Prostate gland (tissue), 2 donors: ENCODE data around the gene DHCR7. TPM values are rescaled to one million over a fixed set of nuclear protein-coding genes. Genes with fewer than 3 reads are reported as not detected.

Experiments
- DNase-seq: peaks from one replicate; pipeline ENCODE4 v3.0.0-alpha.2; 2019; ENCODE audit warnings: low spot score
- H3K27ac ChIP-seq, 2 donors: fragments of 200-600 bp; sonication (generic); 2 replicates each; pipeline ENCODE4 v1.5.1; 2017 to 2019
- H3K27me3 ChIP-seq: fragments of 200-600 bp; sonication (generic); replicated peaks from 2 replicates; pipeline ENCODE4 v1.5.1; 2019; ENCODE audit not compliant: insufficient read depth
- H3K36me3 ChIP-seq, 2 donors: fragments of 200-600 bp; sonication (generic); 1 replicate in 1 of 2; 2 replicates in 1 of 2; pipeline versions ENCODE4 v1.5.1 to v1.8.1; 2017 to 2019
- H3K4me1 ChIP-seq: fragments of 200-600 bp; sonication (generic); replicated peaks from 2 replicates; pipeline ENCODE4 v1.5.1; 2019
- H3K4me3 ChIP-seq, 2 donors: fragments of 200-600 bp; sonication (generic); 2 replicates each; pipeline ENCODE4 v1.5.1; 2017 to 2019
- H3K9me3 ChIP-seq: fragments of 200-600 bp; sonication (generic); 2 replicates; pipeline ENCODE4 v1.5.1; 2017
- POLR2A ChIP-seq: fragments of 450-650 bp; IDR thresholded peaks from one replicate; pipeline ENCODE4 v1.6.1; 2016; ENCODE audit warnings: antibody characterized with exemption, mild to moderate bottlenecking
- POLR2AphosphoS5 ChIP-seq: sonication (generic); formaldehyde crosslinking; IDR thresholded peaks from one replicate; pipeline ENCODE4 v1.6.1; 2017; ENCODE audit warnings: antibody characterized with exemption
- WGBS: methylation state at CpG from one replicate; pipeline ENCODE4 v1.1.5; 2018; 5-methylcytosine and 5-hydroxymethylcytosine counted together
- intact Hi-C: fragments of 100-400 bp; cut with DNase I; formaldehyde crosslinking; loops from one replicate; pipeline ENCODE4 v1.14.2; 2022
- microRNA-seq: library from miRNA; unstranded; fragments of <30 nt; microRNA quantifications from one replicate; pipeline ENCODE4, GENCODE V29; 2016
- small RNA-seq, 2 donors: library from RNA; depleted of rRNA; stranded (forward); fragments of <200 nt; gene quantifications; one replicate each; pipeline ENCODE3, GENCODE V24; 2016
- total RNA-seq, 2 donors: library from RNA; depleted of rRNA; stranded (reverse); fragments of >200 nt; gene quantifications; one replicate each; pipeline ENCODE4 v1.1.0, GENCODE V29; 2016
- TF ChIP-seq, protein P1 (sequence below), 4 experiments: fragments of 200-600 bp in 2 of 4; fragments of 450-650 bp in 2 of 4; sonication (generic) in 2 of 4; IDR thresholded peaks; 1 replicate in 3 of 4; 2 replicates in 1 of 4; pipeline ENCODE4 v1.5.1; 2016 to 2019; ENCODE audit warnings: antibody characterized with exemption in 4 of 4, mild to moderate bottlenecking in 2 of 4, moderate library complexity in 2 of 4

Gene DHCR7
- total RNA-seq, 2 donors from 2014 or later, result 29.5 to 93.9 TPM

GRCh38 chr11:71386202-71386601 is 62.0 kb downstream of the DHCR7 start:
- H3K27ac ChIP-seq, result no peak overlapping the region
- TF ChIP-seq POLR2AphosphoS5 (no peak), POLR2A (no peak)
- TF ChIP-seq, protein P1, sequence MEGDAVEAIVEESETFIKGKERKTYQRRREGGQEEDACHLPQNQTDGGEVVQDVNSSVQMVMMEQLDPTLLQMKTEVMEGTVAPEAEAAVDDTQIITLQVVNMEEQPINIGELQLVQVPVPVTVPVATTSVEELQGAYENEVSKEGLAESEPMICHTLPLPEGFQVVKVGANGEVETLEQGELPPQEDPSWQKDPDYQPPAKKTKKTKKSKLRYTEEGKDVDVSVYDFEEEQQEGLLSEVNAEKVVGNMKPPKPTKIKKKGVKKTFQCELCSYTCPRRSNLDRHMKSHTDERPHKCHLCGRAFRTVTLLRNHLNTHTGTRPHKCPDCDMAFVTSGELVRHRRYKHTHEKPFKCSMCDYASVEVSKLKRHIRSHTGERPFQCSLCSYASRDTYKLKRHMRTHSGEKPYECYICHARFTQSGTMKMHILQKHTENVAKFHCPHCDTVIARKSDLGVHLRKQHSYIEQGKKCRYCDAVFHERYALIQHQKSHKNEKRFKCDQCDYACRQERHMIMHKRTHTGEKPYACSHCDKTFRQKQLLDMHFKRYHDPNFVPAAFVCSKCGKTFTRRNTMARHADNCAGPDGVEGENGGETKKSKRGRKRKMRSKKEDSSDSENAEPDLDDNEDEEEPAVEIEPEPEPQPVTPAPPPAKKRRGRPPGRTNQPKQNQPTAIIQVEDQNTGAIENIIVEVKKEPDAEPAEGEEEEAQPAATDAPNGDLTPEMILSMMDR (IDR thresholded peaks at IDR 0.05), result no peak
- no peaks in the 10 kb centered on the region for H3K9me3 ChIP-seq
- no peaks in the 10 kb centered on the region for H3K4me1 ChIP-seq
- no peaks in the 10 kb centered on the region for H3K27me3 ChIP-seq
- intact Hi-C loops, result no loop called here
- 37% methylated on average over 4 of the region's 4 CpGs for WGBS
- DNase-seq, result no peak
- no peaks in the 10 kb centered on the region for H3K36me3 ChIP-seq
- no peak overlapping the region for H3K4me3 ChIP-seq

GRCh38 chr11:71385091-71385490 is 63.1 kb downstream of the DHCR7 start:
- Histone ChIP-seq H3K4me3 (no peak overlapping the region), H3K27ac (no peak overlapping the region), H3K4me1 (no peaks in the 10 kb centered on the region), H3K36me3 (no peaks in the 10 kb centered on the region), H3K9me3 (no peaks in the 10 kb centered on the region), H3K27me3 (no peaks in the 10 kb centered on the region)
- TF ChIP-seq, protein P1 (IDR thresholded peaks at IDR 0.05), result no peak
- TF ChIP-seq POLR2A (no peak), POLR2AphosphoS5 (no peak)
- no peak for DNase-seq
- intact Hi-C loops, result no loop called here
- 81% methylated on average over 6 of the region's 6 CpGs for WGBS

GRCh38 chr11:71384561-71384960 is 63.6 kb downstream of the DHCR7 start:
- TF ChIP-seq POLR2AphosphoS5 (no peak), POLR2A (no peak)
- TF ChIP-seq, protein P1 (IDR thresholded peaks at IDR 0.05), result no peak
- no peak for DNase-seq
- H3K9me3 ChIP-seq, result no peaks in the 10 kb centered on the region
- 78% methylated on average over 8 of the region's 8 CpGs for WGBS
- H3K27ac ChIP-seq, result no peak overlapping the region
- H3K4me1 ChIP-seq, result no peaks in the 10 kb centered on the region
- no peaks in the 10 kb centered on the region for H3K36me3 ChIP-seq
- H3K27me3 ChIP-seq, result no peaks in the 10 kb centered on the region
- H3K4me3 ChIP-seq, result no peak overlapping the region
- intact Hi-C loops, result no loop called here

Small RNA genes within 50 kb of the gene (microRNA-seq; reads per million reads assigned to microRNA genes)
- 0.42 reads per million for gene MIR6754

Small RNA genes within 50 kb of the gene (small RNA-seq; reads per million reads assigned to genes)
- gene MIR6754, result 0 reads per million in 2 donors

Other genes starting within 250 kb of the DHCR7 start
- gene SHANK2, start 195.8 kb downstream of the DHCR7 start, total RNA-seq, result 10 to 100 TPM; 43.5 to 46.4 TPM
- 10 to 100 TPM; 56.6 to 80.2 TPM for gene NADSYN1, start 4.8 kb upstream of the DHCR7 start, total RNA-seq
- gene KRTAP5-7, start 78.9 kb upstream of the DHCR7 start, total RNA-seq, result 1 to 10 TPM in 1 of 2 donors, not detected in 1; 1.8 TPM
- 1 to 10 TPM in 1 of 2 donors, not detected in 1; 2.8 TPM for gene KRTAP5-8, start 89.6 kb upstream of the DHCR7 start, total RNA-seq
- gene KRTAP5-9, start 100.0 kb upstream of the DHCR7 start, total RNA-seq, result 1 to 10 TPM in 1 of 2 donors, not detected in 1; 2.2 TPM
- not detected for gene KRTAP5-10, start 117.2 kb upstream of the DHCR7 start, total RNA-seq
- not detected for gene KRTAP5-11, start 134.5 kb upstream of the DHCR7 start, total RNA-seq